ENCODE data around the gene MLXIPL.
"Not testable (repeated sequence)": the region's sequence is repeated elsewhere in the genome, so short reads cannot be mapped to it uniquely, and the experiment has no call there.

DNA sequence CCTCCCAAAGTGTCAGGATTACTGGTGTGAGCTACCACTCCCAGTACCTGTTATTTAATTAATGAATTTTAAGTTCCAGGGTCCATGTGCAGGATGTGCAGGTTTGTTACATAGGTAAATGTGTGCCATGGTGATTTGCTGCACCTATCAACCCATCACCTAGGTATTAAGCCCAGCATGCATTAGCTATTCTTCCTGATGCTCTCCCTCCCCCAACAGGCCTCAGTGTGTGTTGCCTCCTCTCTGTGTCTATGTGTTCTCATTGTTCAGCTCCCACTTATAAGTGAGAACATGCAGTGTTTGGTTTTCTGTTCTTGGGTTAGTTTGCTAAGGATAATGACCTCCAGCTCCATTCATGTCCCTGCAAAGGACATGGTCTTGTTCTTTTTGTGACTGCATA lies 57.9 kb downstream of the MLXIPL start:
- not testable (repeated sequence) for TF ChIP-seq EP300 (IDR thresholded peaks at IDR 0.05)
- TF ChIP-seq, protein P1, sequence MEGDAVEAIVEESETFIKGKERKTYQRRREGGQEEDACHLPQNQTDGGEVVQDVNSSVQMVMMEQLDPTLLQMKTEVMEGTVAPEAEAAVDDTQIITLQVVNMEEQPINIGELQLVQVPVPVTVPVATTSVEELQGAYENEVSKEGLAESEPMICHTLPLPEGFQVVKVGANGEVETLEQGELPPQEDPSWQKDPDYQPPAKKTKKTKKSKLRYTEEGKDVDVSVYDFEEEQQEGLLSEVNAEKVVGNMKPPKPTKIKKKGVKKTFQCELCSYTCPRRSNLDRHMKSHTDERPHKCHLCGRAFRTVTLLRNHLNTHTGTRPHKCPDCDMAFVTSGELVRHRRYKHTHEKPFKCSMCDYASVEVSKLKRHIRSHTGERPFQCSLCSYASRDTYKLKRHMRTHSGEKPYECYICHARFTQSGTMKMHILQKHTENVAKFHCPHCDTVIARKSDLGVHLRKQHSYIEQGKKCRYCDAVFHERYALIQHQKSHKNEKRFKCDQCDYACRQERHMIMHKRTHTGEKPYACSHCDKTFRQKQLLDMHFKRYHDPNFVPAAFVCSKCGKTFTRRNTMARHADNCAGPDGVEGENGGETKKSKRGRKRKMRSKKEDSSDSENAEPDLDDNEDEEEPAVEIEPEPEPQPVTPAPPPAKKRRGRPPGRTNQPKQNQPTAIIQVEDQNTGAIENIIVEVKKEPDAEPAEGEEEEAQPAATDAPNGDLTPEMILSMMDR (IDR thresholded peaks at IDR 0.05), result not testable (repeated sequence)

Measured in gastroesophageal sphincter (tissue), 3 donors.